A549 (cell line): ENCODE measurements around the gene HIVEP1. TPM values are rescaled to one million over a fixed set of nuclear protein-coding genes. Genes with fewer than 3 reads are reported as not detected.

Source experiments
- ATAC-seq, 2 experiments: fragments of 200-7000 bp in 1 of 2; fragments of >200 bp in 1 of 2; cut with Nextera tagmentation in 1 of 2; cut with Tn5 transposase in 1 of 2; 3 replicates each; pipeline versions ENCODE4 v1.8.0 to v1.9.1; 2018 to 2020; ENCODE audit warnings: mild to moderate bottlenecking in 1 of 2, moderate library complexity in 1 of 2
- CTCF ChIA-PET: fragments of 300-600 bp; sonication (Branson Sonifier 250); formaldehyde crosslinking; extraction: SDS; loops from one replicate; lab custom pipeline; 2021; ENCODE audit warnings: antibody characterized with exemption, inconsistent platforms; lab: Yijun Ruan, JAX
- POLR2A ChIA-PET: fragments of 350-600 bp; formaldehyde crosslinking; extraction: SDS; loops from one replicate; lab custom pipeline; 2021; ENCODE audit warnings: antibody characterized with exemption, inconsistent platforms; lab: Yijun Ruan, JAX
- DNase-seq, 2 experiments: peaks; one replicate each; pipeline versions ENCODE4 v3.0.0 to v3.0.0-alpha.2; 2011 to 2016; ENCODE audit warnings: low read depth in 1 of 2, low spot score in 1 of 2
- FAIRE-seq: peaks from 2 replicates; lab custom pipeline; 2011; peaks lifted over from hg19 to GRCh38; lab: Jason Lieb, UNC
- H3K27ac ChIP-seq, 2 experiments: fragments of >200 bp; sonication (Bioruptor Twin); formaldehyde crosslinking; 3 replicates each; pipeline ENCODE4 v1.5.1; 2016 to 2017
- H3K4me1 ChIP-seq: fragments of >200 bp; sonication (Bioruptor Twin); formaldehyde crosslinking; 3 replicates; pipeline ENCODE4 v1.6.1; 2016
- H3K4me2 ChIP-seq: fragments of >200 bp; sonication (Bioruptor Twin); formaldehyde crosslinking; 3 replicates; pipeline ENCODE4 v1.6.1; 2016
- H3K4me3 ChIP-seq: fragments of >200 bp; sonication (Bioruptor Twin); formaldehyde crosslinking; 3 replicates; pipeline ENCODE4 v1.5.1; 2016
- H3K9me3 ChIP-seq: fragments of >200 bp; sonication (Bioruptor Twin); formaldehyde crosslinking; 3 replicates; pipeline ENCODE4 v1.6.1; 2016
- CHD4 ChIP-seq: fragments of 200-600 bp; sonication (generic); IDR thresholded peaks from 2 replicates; pipeline ENCODE4 v1.6.1; 2016; ENCODE audit warnings: antibody characterized with exemption, mild to moderate bottlenecking, borderline replicate concordance
- EHF ChIP-seq: fragments of 250-450 bp; sonication (Bioruptor Pico); IDR thresholded peaks from 2 replicates; pipeline ENCODE4 v1.5.0; 2020; ENCODE audit warnings: mild to moderate bottlenecking
- FOSL2 ChIP-seq, 2 experiments: fragments of 450-650 bp in 1 of 2; fragments of >200 bp in 1 of 2; sonication (Bioruptor Twin) in 1 of 2; formaldehyde crosslinking; IDR thresholded peaks; 2 replicates each; pipeline versions ENCODE4 v1.5.0 to v1.6.1; 2016 to 2020; ENCODE audit warnings: mild to moderate bottlenecking in 1 of 2, moderate library complexity in 1 of 2
- FOXS1 ChIP-seq: fragments of 250-450 bp; sonication (Bioruptor Pico); IDR thresholded peaks from 2 replicates; pipeline ENCODE4 v1.5.0; 2020; ENCODE audit warnings: mild to moderate bottlenecking, moderate library complexity
- GATA3 ChIP-seq: IDR thresholded peaks from 2 replicates; pipeline ENCODE4 v1.6.1; 2012; ENCODE audit warnings: borderline replicate concordance
- NR3C1 ChIP-seq: fragments of >200 bp; sonication (Bioruptor Twin); formaldehyde crosslinking; IDR thresholded peaks from 3 replicates; pipeline ENCODE4 v1.6.1; 2017
- PHF8 ChIP-seq: fragments of 200-600 bp; sonication (generic); IDR thresholded peaks from 2 replicates; pipeline ENCODE4 v1.6.1; 2016; ENCODE audit warnings: low read depth, mild to moderate bottlenecking, antibody characterized with exemption, moderate library complexity, borderline replicate concordance
- POLR2AphosphoS2 ChIP-seq: conservative IDR thresholded peaks from 2 replicates; pipeline ENCODE4 v1.6.1; 2012; ENCODE audit warnings: low read length, improper control_type of control experiment, inconsistent platforms
- RARB ChIP-seq: fragments of 250-450 bp; sonication (Bioruptor Pico); IDR thresholded peaks from 2 replicates; pipeline ENCODE4 v1.8.0; 2021; ENCODE audit warnings: mild to moderate bottlenecking, moderate library complexity
- RFX5 ChIP-seq: fragments of 450-650 bp; IDR thresholded peaks from 2 replicates; pipeline ENCODE4 v1.7.1; 2014; ENCODE audit warnings: antibody characterized with exemption, mild to moderate bottlenecking, moderate library complexity
- SMC3 ChIP-seq: fragments of >200 bp; sonication (Bioruptor Twin); formaldehyde crosslinking; IDR thresholded peaks from 3 replicates; pipeline ENCODE4 v1.6.1; 2018; ENCODE audit warnings: inconsistent platforms
- SREBF2 ChIP-seq: fragments of 450-650 bp; IDR thresholded peaks from 2 replicates; pipeline ENCODE4 v1.6.1; 2014; ENCODE audit warnings: mild to moderate bottlenecking, moderate library complexity
- ZC3H11A ChIP-seq: fragments of 450-650 bp; IDR thresholded peaks from 2 replicates; pipeline ENCODE4 v1.6.1; 2014; ENCODE audit warnings: antibody characterized with exemption, mild to moderate bottlenecking
- ZFP36 ChIP-seq: fragments of 450-650 bp; IDR thresholded peaks from 2 replicates; pipeline ENCODE4 v1.6.1; 2014; ENCODE audit warnings: borderline replicate concordance; ENCODE audit not compliant: partially characterized antibody
- ZNF302 ChIP-seq: fragments of 250-450 bp; sonication (Bioruptor Pico); IDR thresholded peaks from 2 replicates; pipeline ENCODE4 v1.9.0; 2021; ENCODE audit warnings: inconsistent platforms, mild to moderate bottlenecking, moderate library complexity
- WGBS: methylation state at CpG from one replicate; pipeline ENCODE4 v1.1.6; 2017; ENCODE audit errors: missing lambda C conversion rate; 5-methylcytosine and 5-hydroxymethylcytosine counted together
- polyA plus RNA-seq, 4 experiments: library from polyadenylated mRNA; depleted of rRNA in 3 of 4; stranded (reverse); fragments of >200 nt; fragmentation: RNase III in 1 of 4; extraction: RNeasy Plus Mini Kit Qiagen cat#74134 plus additional on column Dnase treatment in 1 of 4; gene quantifications; 2 replicates in 3 of 4; 3 replicates in 1 of 4; pipeline ENCODE4 v1.2.3, GENCODE V29; 2011 to 2017
- TF ChIP-seq, protein P1 (sequence below): fragments of 150-350 bp; IDR thresholded peaks from 2 replicates; pipeline ENCODE4 v1.6.1; 2014; ENCODE audit warnings: low read depth, mild to moderate bottlenecking, low read length
- TF ChIP-seq, protein P2 (sequence below): IDR thresholded peaks from 2 replicates; pipeline ENCODE4 v1.6.1; 2012
- TF ChIP-seq, protein P3 (sequence below): IDR thresholded peaks from 2 replicates; pipeline ENCODE4 v1.6.1; 2012

HIVEP1 gene
- polyA plus RNA-seq, 2 of the 4 experiments (the other 2 are of a cell fraction) = 5.8 to 10.5 TPM

DNA sequence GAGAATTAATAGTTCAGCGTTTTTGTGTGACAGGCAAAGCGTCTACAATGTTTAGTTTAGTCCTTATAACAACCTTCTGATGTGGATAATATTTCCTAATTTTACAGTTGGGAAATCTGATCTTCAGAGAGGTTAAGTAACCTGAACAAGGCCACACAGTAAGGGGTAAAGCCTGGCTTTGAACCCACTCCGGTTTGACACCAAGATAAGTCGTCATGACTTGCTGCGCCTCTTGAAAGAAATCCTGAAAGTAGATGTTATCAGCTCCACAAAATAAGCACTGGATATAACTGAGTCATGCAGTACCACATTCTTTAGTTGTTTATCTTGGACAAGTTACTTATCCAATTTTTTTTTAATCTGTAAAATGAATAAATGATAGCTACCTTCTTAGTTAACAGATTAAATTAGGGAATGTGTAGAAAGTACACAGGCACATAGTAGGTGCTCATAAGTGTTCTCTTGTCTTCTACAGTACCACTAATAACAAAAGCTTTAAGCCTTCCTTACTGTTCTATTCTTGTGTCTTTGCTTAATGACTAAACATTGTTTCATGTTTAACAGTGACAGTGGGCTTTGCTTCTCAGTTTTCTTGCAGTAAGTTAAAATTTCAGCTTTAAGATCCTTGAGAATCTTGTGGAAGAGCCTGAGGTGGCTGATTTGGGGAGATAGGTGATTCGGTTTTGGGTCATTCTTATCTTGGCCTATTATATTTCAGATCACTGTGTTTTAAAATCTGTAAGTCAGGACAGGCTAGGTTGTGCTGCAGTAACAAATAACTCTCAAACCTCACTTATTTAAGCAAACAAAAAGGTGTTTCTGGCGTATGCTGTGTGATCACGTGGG, 2.1 kb downstream of the HIVEP1 start:
- Histone ChIP-seq H3K27ac (peak overlapping the region in 1 of 2 experiments; percentile 100; a peak in 2 of 6 replicates), H3K4me3 (peak overlapping the region; percentile 84; the same call in 2 of the 3 replicates), H3K9me3 (no peaks in the 10 kb centered on the region), H3K4me1 (peaks cover 14% of the 10 kb centered on the region; the same call in 2 of the 3 replicates), H3K4me2 (peak overlapping the region; percentile 88)
- 57% methylated on average over 8 of the region's 8 CpGs for WGBS
- ChIA-PET POLR2A (interaction anchor here (1.1 kb wide), 1 partner anchor 11 kb away, joined by 3 read pairs; no protein-coding TSS in a partner anchor), CTCF (interaction anchor here (1.1 to 1.4 kb wide), 2 partner anchors 14 to 359 kb away, joined by 3 to 4 read pairs; no protein-coding TSS in a partner anchor)
- ATAC-seq (no peak), DNase-seq (peak in 1 of 2 experiments; percentile 48)
- peak; percentile 59 for TF ChIP-seq ZFP36
- TF ChIP-seq, protein P1, sequence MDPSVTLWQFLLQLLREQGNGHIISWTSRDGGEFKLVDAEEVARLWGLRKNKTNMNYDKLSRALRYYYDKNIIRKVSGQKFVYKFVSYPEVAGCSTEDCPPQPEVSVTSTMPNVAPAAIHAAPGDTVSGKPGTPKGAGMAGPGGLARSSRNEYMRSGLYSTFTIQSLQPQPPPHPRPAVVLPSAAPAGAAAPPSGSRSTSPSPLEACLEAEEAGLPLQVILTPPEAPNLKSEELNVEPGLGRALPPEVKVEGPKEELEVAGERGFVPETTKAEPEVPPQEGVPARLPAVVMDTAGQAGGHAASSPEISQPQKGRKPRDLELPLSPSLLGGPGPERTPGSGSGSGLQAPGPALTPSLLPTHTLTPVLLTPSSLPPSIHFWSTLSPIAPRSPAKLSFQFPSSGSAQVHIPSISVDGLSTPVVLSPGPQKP = no peak
- TF ChIP-seq FOXS1 (CRISPR knock-in tag) = peak; percentile 94; the same call in 1 of the 2 replicates
- no peak for TF ChIP-seq ZNF302 (CRISPR knock-in tag)
- no peak for TF ChIP-seq FOSL2 (IDR thresholded peaks at IDR 0.05)
- TF ChIP-seq FOSL2 (CRISPR knock-in tag; IDR thresholded peaks at IDR 0.05) = peak; percentile 30; the same call in 1 of the 2 replicates
- TF ChIP-seq RARB (CRISPR knock-in tag) = no peak
- TF ChIP-seq GATA3 = peak; percentile 79; the same call in 1 of the 2 replicates
- TF ChIP-seq, protein P2, sequence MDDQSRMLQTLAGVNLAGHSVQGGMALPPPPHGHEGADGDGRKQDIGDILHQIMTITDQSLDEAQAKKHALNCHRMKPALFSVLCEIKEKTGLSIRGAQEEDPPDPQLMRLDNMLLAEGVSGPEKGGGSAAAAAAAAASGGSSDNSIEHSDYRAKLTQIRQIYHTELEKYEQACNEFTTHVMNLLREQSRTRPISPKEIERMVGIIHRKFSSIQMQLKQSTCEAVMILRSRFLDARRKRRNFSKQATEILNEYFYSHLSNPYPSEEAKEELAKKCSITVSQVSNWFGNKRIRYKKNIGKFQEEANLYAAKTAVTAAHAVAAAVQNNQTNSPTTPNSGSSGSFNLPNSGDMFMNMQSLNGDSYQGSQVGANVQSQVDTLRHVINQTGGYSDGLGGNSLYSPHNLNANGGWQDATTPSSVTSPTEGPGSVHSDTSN = no peak
- peak; percentile 74; the same call in 1 of the 2 replicates for TF ChIP-seq CHD4
- TF ChIP-seq, all 56 proteins: peak for 5
- FAIRE-seq = no peak

DNA sequence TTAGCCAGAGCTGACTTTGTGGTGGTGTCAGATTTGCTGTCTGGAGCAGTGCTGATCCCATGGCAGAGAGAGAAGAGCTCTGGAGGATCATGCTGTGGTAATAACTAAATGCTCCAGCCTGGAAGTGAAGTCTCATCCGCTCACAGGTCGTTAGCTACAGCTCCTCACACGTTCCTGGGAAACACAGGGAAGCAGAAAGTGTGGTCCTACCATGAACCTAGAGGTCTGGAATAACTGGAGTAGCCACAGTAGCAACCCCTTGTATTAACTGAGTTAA, 2.7 kb downstream of the HIVEP1 start:
- ATAC-seq (no peak), FAIRE-seq (no peak), DNase-seq (no peak)
- Histone ChIP-seq H3K4me3 (no peak overlapping the region), H3K4me1 (peaks cover 14% of the 10 kb centered on the region; the same call in 2 of the 3 replicates), H3K27ac (no peak overlapping the region), H3K9me3 (no peaks in the 10 kb centered on the region), H3K4me2 (no peak overlapping the region)
- 83% methylated on average over 3 of the region's 3 CpGs for WGBS
- TF ChIP-seq, protein P3, sequence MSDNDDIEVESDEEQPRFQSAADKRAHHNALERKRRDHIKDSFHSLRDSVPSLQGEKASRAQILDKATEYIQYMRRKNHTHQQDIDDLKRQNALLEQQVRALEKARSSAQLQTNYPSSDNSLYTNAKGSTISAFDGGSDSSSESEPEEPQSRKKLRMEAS = no peak
- no peak for TF ChIP-seq SREBF2
- no peak for TF ChIP-seq POLR2AphosphoS2
- no peak for TF ChIP-seq SMC3
- TF ChIP-seq ZC3H11A = no peak
- no peak for TF ChIP-seq RFX5
- no peak for TF ChIP-seq FOSL2 (IDR thresholded peaks at IDR 0.05)
- TF ChIP-seq FOSL2 (CRISPR knock-in tag; IDR thresholded peaks at IDR 0.05) = no peak
- TF ChIP-seq PHF8 = no peak
- TF ChIP-seq NR3C1 = no peak
- ChIA-PET POLR2A (no interaction called here), CTCF (interaction anchor here (1.1 to 1.4 kb wide), 2 partner anchors 13 to 359 kb away, joined by 3 to 4 read pairs; no protein-coding TSS in a partner anchor)

DNA sequence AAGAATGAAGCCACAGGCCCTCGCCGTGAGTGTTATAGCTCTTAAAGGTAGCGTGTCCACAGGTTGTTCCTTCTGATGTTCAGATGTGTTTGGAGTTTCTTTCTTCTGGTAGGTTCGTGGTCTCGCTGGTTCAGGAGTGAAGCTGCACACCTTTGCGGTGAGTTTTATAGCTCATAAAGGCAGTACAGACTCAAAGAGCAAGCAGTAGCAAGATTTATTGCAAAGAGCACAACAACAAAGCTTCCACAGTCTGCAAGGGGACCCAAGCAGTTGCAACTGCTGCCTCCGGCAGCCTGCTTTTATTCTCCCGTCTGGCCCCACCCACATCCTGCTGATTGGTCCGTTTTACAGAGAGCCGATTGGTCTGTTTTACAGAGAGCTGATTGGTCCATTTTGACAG, 5.2 kb downstream of the HIVEP1 start:
- Histone ChIP-seq H3K4me3 (no peak overlapping the region), H3K4me2 (no peak overlapping the region), H3K4me1 (peaks cover 8% of the 10 kb centered on the region; the same call in 2 of the 3 replicates), H3K27ac (no peak overlapping the region), H3K9me3 (no peaks in the 10 kb centered on the region)
- DNase-seq = no peak
- ChIA-PET POLR2A (no interaction called here), CTCF (interaction anchor here (0.8 to 1.8 kb wide), 4 partner anchors 14 to 362 kb away, joined by 3 to 5 read pairs (median 4); no protein-coding TSS in a partner anchor)
- no peak for ATAC-seq
- FAIRE-seq = no peak
- 93% methylated on average over 10 of the region's 10 CpGs for WGBS
- TF ChIP-seq RFX5 = no peak
- TF ChIP-seq EHF (CRISPR knock-in tag) = no peak
